SHP77 treated with DMSO at 0.1 percent for 48 hours (cell line): ENCODE results near the gene SLC2A2.

Source experiments
- DNase-seq: peaks from one replicate; lab custom pipeline; 2025; lab: John Stamatoyannopoulos, UW

SLC2A2 gene

GRCh38 chr3:171028779-171029232 lies 2.3 kb upstream of the SLC2A2 start:
- no peak for DNase-seq

- DNase-seq, result no peak
Measured at GRCh38 chr3:171028025-171028778, 1.7 kb upstream of the SLC2A2 start.

- DNase-seq, result no peak
Measured at GRCh38 chr3:171023566-171023965, 3.0 kb downstream of the SLC2A2 start.

GRCh38 chr3:171021377-171021776 lies 5.1 kb downstream of the SLC2A2 start:
- DNase-seq, result no peak

GRCh38 chr3:171018156-171018935 lies 8.2 kb downstream of the SLC2A2 start:
- DNase-seq, result no peak

DNA sequence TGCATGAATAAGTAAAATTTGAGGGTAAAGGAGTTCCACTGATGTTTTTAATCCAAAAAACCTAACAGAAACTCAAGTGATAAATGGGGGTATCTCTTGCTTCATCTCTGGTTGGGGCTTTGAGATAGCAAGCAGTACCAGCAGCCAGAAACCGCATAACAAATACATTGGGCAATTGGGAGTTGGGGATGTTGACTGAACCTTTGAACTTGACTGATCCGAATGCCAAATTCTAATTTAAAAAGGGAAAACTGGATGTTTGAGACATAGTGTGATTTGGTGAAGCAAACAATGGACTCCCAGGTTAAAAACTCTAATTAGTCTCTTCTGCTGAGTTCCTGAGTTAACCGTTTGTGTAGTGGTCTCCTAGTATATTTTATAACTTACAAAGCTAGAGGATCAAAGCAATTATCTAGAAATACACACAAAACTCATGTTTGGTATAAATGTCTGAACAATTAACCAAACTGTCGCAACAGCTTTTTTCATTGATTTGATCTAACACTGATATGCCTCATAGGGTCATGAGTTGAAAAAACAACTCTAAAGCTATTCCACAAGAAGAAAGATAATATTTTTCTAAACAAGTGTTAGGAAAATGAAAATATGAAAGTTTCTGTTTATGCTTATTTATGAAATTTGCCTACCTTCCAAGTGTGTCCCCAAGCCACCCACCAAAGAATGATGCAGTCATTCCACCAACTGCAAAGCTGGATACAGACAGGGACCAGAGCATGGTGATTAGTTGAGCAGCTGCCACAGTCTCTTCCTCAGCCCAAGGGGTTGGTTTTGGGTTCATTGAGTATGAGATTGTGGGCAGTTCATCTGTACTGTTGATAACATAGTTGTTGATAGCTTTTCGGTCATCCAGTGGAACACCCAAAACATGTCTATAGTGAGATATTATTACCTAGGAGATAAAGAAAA lies 12.4 kb downstream of the SLC2A2 start:
- DNase-seq, result no peak

GRCh38 chr3:171011873-171012336 lies 14.6 kb downstream of the SLC2A2 start:
- no peak for DNase-seq

DNA sequence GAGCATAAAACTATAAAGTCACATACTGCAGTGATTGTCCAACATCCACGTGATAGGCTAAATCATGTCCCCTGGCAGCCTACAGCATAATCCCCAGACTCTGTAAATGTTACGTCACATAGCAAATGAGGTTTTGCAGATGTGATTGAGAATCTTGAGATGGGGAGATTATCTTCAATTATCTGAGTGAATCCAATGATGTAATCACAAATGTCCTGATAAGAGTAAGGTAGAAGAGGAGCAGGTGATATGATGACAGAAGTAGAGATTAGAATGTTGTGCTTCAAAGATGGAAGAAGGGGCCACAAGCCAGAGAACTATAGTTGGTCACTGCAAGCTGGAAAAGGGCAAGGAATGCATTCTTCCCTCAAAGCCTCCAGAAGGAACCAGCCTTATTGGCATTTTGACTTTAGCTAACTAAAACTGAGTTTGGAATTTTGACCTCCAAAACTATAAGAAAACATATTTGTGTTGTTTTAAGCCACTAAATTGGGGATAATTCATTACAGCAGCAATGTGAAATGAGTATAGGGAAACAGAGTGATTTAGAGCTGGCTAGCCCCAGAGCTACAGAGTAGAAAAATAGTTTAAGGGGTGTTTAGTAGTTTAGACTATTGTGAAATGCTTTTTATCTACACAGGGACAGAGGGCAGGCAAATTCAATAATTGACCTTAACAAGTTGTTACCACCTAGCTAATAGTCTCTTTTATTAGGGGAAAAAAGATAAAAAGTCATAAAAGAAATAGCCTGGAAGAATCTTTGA lies 15.2 kb downstream of the SLC2A2 start:
- DNase-seq, result no peak

GRCh38 chr3:171007316-171007715 lies 19.2 kb downstream of the SLC2A2 start:
- DNase-seq, result no peak

- no peak for DNase-seq
Measured at GRCh38 chr3:171005648-171006047, 20.9 kb downstream of the SLC2A2 start.

DNA sequence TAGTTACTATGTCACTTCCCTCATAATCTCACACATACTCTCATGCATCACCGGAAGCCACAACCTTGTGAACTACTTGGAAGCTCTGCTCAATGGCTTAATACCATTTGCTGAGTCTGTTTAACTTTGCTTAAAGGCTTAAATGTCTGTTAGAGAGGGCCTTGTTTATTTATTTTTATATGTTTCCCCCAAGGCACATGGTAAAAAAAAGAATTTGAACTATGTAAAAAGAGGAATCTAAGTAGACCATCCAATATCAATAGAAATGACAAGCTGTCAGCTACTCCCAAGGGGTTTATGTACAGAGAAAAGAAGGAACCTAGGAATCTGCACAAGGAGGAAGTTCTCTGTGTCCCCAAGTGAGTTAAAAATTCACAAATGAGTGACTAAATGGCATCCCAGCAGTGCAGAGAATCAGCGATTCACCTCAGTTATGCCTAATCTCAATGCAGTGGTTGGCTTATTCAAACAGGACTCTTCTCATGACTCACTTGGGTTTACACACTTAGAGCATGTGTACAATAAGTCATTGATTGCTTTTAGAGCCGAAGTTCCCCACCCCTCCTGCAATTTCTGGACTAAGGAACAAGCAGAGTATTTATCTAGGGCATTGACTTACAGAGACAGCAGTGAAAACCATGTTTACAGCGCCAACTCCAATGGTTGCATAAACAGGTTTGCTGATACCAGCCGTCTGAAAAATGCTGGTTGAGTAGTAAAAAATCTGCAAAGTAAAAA lies 24.4 kb downstream of the SLC2A2 start:
- DNase-seq, result no peak

DNA sequence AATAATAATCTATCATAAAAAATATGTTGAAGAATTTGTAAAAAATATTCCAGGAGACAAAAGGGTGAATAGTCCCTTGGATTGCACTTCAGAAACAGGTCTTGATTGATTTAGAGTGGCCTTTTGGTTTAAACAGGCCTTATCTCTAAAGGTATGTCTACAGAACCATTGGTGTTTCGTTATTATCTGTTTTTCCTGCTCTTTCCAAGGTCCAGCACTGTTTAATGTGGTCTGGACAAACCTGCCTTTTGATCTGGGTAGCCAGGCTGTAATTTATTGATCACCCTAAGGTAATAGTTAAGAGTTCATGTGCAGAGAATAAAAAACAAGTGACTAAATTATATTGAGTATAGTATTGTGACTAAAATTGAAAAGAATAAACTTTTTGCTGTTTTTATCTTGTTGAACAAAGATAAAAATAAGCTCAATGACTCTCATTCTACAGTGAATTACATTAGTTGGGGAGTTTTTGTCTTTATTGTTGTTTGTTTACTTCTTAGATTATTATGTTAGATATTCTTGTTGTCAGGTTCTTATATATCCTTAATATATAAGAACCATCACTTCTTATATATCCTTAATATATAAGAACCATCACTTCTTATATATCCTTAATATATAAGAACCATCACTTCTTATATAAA lies 25.1 kb downstream of the SLC2A2 start:
- DNase-seq, result no peak

DNA sequence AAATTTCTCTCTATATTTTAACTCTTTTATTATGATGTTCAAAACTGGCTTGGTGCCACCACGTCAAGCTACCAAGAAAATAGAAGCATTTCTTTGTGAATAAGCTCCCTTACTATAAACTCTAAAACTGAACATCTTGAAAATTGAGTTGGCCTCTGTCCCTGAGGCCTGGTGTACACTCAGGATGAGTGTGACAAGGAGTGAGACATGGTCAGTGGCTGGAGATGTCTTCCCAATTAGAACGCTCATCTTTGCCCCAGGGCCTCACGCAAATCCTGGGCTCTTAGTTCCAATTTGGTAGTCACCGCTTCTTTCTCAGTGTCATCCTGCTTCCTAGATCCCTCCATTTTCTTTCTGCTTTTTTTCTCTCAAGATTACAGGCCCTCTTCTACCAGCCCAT lies 26.2 kb downstream of the SLC2A2 start:
- no peak for DNase-seq

- DNase-seq, result no peak
Measured at GRCh38 chr3:170999737-171000242, 26.7 kb downstream of the SLC2A2 start.

GRCh38 chr3:170997961-170998913 lies 28.3 kb downstream of the SLC2A2 start:
- DNase-seq, result no peak

- no peak for DNase-seq
Measured at GRCh38 chr3:170992854-170993253, 33.7 kb downstream of the SLC2A2 start.

DNA sequence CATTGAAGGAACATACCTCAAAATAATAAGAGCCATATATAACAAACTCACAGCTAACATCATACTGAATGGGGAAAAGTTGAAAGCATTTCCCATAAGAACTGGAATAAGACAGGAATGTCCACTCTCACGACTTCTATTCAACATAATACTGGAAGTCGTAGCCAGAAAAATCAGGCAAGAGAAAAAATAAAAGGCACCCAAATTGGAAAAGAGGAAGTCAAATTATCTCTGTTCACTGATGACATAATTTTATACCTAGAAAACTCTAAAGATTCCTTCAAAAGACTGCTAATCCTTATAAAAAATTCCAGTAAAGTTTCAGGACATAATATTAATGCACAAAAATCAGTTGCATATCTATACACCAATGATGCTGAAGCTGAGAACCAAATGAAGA lies 34.9 kb downstream of the SLC2A2 start:
- no peak for DNase-seq

DNA sequence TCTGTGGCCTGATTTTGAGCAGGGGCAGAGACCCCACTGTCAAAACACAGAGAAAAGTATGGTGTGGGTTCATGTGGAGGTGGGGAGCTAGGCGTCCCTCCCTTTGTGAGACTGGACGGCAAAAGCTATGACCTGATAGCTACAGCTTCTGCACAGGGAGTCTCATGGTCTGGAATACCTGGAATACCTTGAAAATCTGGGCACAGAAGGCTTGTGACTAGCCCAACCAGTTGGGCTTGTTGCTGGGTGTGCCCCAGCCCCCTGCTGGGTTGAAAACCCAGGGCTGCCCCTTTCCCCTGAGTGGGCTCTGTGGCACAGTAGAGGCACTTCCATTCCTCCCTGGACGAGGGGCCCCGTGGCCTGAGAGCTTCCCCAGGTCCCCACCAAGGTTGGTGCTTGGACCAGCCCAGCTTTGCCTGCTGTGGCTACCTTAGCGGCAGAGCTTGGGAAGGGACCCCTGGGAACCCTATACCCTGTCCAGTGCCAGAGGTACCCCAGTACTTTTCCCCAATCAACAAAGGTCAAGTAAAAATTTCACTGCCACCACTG lies 37.3 kb downstream of the SLC2A2 start:
- DNase-seq, result no peak
